ENCODE measurements around the gene SH3BP5L.

DNA sequence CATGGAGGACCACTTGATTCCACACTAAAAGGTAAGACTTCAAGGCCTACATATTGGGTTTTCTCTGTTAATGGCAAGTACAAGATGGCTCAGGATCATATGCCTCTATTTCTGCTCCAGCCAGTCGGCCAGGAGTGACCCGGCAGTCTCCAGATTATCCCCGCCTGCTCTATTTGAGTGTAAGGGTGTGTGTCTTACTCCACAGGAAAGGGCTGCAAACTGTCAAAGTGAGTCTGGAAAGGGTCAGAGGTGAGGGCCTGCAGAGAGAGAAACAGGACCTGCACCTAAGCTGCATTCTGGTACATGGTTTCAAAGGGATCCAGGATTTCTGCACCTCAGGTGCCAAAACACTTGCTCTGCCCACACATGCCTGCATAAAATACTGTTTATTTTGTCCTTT lies 23.9 kb upstream of the SH3BP5L start:
- TF ChIP-seq POLR2AphosphoS5 (IDR thresholded peaks at IDR 0.05; ENCODE audit: low read depth, low read length) = peak; percentile 15; the same call in 1 of the 2 replicates
- no peak for TF ChIP-seq FOXP2 (optimal IDR thresholded peaks at IDR 0.05; ENCODE audit: borderline replicate concordance, extremely low read depth, extremely low read length, insufficient read depth)
- no peak for TF ChIP-seq REST (IDR thresholded peaks at IDR 0.05; ENCODE audit: insufficient read depth in 1 of 2, low read depth in 2 of 2, low read length in 2 of 2)
